ENCODE data around the gene F8. TPM values are rescaled to one million over a fixed set of nuclear protein-coding genes. Genes with fewer than 3 reads are reported as not detected.
"Not testable (repeated sequence)": the region's sequence is repeated elsewhere in the genome, so short reads cannot be mapped to it uniquely, and the experiment has no call there.

F8 gene
- total RNA-seq, 1 donor from 2014 or later: 37.5 TPM

DNA sequence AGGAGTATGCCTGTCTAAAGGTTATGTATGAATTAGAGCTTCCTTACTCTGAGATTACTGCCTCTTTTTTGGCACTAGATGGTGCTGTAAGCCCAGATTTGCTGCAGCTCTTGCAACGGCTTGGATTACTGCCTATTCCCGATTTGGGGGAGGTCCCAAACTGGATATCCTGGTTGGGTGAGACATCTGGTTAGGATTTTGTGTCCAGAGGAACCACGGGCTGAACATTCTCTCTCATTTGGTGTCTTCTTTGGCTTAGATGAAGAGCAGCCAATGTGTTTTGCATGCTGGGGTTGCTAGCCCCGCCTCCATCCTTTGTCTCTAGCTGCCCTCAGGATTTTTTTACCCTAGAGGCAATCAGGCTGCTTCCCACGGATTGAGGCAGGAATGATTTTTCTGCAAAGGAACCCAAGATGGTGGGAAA, 104.5 kb downstream of the F8 start:
- no peaks in the 10 kb centered on the region for H3K9me3 ChIP-seq
- intact Hi-C loops (cut with DNase I): no loop called here
- ATAC-seq (peak; percentile 43 to 78), DNase-seq (no peak)
- no peak overlapping the region for H3K4me3 ChIP-seq
- TF ChIP-seq, protein P1, sequence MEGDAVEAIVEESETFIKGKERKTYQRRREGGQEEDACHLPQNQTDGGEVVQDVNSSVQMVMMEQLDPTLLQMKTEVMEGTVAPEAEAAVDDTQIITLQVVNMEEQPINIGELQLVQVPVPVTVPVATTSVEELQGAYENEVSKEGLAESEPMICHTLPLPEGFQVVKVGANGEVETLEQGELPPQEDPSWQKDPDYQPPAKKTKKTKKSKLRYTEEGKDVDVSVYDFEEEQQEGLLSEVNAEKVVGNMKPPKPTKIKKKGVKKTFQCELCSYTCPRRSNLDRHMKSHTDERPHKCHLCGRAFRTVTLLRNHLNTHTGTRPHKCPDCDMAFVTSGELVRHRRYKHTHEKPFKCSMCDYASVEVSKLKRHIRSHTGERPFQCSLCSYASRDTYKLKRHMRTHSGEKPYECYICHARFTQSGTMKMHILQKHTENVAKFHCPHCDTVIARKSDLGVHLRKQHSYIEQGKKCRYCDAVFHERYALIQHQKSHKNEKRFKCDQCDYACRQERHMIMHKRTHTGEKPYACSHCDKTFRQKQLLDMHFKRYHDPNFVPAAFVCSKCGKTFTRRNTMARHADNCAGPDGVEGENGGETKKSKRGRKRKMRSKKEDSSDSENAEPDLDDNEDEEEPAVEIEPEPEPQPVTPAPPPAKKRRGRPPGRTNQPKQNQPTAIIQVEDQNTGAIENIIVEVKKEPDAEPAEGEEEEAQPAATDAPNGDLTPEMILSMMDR (IDR thresholded peaks at IDR 0.05): peak; percentile 48
- H3K36me3 ChIP-seq: no peaks in the 10 kb centered on the region
- no peak overlapping the region for H3K27ac ChIP-seq
- H3K27me3 ChIP-seq (ENCODE audit: low read depth): no peaks in the 10 kb centered on the region
- no peaks in the 10 kb centered on the region for H3K4me1 ChIP-seq

DNA sequence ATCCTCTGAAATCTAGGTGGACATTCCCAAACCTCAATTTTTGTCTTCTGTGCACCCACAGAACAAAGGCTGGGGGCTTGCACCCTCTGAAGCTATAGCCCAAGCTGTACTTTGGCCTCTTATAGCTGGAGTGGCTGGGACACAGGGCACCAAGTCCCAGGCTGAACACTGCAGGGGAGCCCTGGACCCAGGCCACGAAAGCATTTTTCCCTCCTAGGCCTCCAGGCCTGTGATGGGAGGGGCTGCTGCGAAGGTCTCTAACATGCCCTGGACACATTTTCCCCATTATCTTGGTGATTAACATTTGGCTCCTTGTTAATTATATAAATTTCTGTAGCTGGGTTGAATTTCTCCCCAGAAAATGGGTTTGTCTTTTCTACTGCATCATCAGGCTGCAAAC, 108.5 kb downstream of the F8 start:
- H3K27ac ChIP-seq: no peak overlapping the region
- no peak overlapping the region for H3K4me3 ChIP-seq
- H3K4me1 ChIP-seq: no peaks in the 10 kb centered on the region
- no peak for ATAC-seq
- H3K36me3 ChIP-seq: no peaks in the 10 kb centered on the region
- TF ChIP-seq, protein P1 (IDR thresholded peaks at IDR 0.05): no peak
- intact Hi-C loops (cut with DNase I): no loop called here
- no peak for DNase-seq
- H3K9me3 ChIP-seq: no peaks in the 10 kb centered on the region
- H3K27me3 ChIP-seq (ENCODE audit: low read depth): no peaks in the 10 kb centered on the region

DNA sequence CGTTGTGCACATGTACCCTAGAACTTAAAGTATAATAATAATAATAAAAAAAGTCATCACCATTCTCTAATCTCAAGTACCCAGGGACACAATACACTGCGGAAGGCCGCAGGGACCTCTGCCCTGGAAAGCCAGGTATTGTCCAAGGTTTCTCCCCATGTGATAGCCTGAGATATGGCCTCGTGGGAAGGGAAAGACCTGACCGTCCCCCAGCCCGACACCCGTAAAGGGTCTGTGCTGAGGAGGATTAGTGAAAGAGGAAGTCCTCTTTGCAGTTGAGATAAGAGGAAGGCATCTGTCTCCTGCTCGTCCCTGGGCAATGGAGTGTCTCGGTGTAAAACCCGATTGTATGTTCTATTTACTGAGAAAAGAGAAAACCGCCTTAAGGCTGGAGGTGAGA, 112.0 kb downstream of the F8 start:
- not testable (repeated sequence) for H3K27ac ChIP-seq

DNA sequence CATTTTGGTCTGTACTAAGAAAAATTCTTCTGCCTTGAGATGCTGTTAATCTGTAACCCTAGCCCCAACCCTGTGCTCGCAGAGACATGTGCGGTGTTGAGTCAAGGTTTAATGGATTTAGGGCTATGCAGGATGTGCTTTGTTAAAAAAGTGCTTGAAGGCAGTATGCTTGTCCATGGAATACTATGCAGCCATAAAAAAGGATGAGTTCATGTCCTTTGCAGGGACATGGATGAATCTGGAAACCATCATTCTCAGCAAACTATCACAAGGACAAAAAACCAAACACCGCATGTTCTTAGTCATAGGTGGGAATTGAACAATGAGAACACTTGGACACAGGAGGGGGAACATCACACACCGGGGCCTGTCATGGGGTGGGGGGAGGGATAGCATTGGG, 112.5 kb downstream of the F8 start:
- H3K27ac ChIP-seq; H3K36me3 ChIP-seq; H3K27me3 ChIP-seq (ENCODE audit: low read depth); intact Hi-C loops (cut with DNase I); DNase-seq; H3K9me3 ChIP-seq; ATAC-seq; H3K4me3 ChIP-seq; H3K4me1 ChIP-seq: not testable (repeated sequence)

More for the DNA sequence above, 112.0 kb downstream of the F8 start:
- H3K27me3 ChIP-seq (ENCODE audit: low read depth); H3K36me3 ChIP-seq; ATAC-seq; DNase-seq; H3K4me1 ChIP-seq; H3K9me3 ChIP-seq; intact Hi-C loops (cut with DNase I); H3K4me3 ChIP-seq: not testable (repeated sequence)

DNA sequence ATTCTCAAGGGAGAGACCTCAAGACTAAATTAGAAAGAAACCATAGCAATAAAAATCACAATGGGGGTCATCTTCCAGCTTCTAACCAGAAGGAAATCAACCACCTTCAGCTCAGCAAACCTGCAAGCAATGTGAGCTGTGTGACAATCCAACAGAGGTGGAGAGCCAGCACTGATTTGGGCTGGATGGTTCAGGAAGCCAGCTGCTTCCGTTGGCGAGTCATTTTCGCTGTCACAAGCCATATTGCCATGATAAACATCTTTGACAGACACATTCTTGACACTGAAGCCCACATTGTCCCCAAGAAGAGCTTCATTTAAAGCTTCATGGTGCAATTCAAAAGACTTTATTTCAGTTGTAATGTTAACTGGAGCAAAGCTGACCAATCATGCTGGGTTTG, 113.7 kb downstream of the F8 start:
- intact Hi-C loops (cut with DNase I): no loop called here
- no peak overlapping the region for H3K27ac ChIP-seq
- TF ChIP-seq, protein P1 (IDR thresholded peaks at IDR 0.05): no peak
- no peak for DNase-seq
- no peaks in the 10 kb centered on the region for H3K9me3 ChIP-seq
- no peak overlapping the region for H3K4me3 ChIP-seq
- no peak for ATAC-seq
- H3K4me1 ChIP-seq: no peaks in the 10 kb centered on the region
- no peaks in the 10 kb centered on the region for H3K27me3 ChIP-seq (ENCODE audit: low read depth)
- H3K36me3 ChIP-seq: no peaks in the 10 kb centered on the region

DNA sequence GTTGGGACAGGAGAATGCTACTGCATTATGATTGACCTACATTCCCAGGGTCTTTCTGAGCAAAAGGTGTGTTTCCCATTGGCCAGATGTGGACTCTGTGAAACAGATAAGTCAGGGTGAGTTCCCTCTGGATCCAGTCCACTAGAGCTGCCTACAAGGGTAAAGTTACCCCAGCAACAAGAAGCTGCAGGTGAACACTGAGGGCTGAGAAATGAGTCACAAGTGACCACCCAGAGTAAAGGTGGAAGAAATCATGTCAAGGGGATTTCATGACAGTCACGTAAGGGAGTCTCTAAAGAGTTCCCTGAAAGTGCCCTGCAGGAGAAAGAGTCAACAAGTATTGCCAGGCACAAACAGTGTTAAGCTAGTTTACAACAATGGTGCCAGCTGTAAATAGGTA, 120.1 kb downstream of the F8 start:
- TF ChIP-seq, protein P1 (IDR thresholded peaks at IDR 0.05): no peak
- H3K9me3 ChIP-seq: no peaks in the 10 kb centered on the region
- no peak overlapping the region for H3K27ac ChIP-seq

DNA sequence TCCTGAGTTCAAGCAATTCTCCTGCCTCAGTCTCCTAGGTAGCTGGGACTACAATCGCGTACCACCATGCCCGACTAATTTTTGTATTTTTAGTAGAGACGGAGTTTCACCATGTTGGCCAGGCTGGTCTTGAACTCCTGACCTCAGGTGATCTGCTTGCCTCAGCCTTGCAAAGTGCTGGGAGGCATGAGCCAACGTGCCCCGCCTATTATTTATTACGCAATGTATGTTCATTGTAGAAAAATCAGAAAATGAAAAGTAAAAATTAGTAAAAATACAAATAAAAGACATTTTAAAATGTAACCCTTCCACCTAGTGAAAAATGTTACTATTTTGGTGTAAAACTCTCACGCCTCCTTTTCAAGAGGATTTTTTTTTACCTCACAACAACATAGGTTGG, 122.2 kb downstream of the F8 start:
- H3K4me1 ChIP-seq: no peaks in the 10 kb centered on the region
- intact Hi-C loops (cut with DNase I): no loop called here
- no peak for ATAC-seq

More for the DNA sequence above, 120.1 kb downstream of the F8 start:
- intact Hi-C loops (cut with DNase I): no loop called here
- Histone ChIP-seq H3K4me3 (no peak overlapping the region), H3K4me1 (no peaks in the 10 kb centered on the region), H3K27me3 (ENCODE audit: low read depth) (no peaks in the 10 kb centered on the region), H3K36me3 (no peaks in the 10 kb centered on the region)
- ATAC-seq (no peak), DNase-seq (no peak)

More for the DNA sequence above, 122.2 kb downstream of the F8 start:
- Histone ChIP-seq H3K9me3 (no peaks in the 10 kb centered on the region), H3K27me3 (ENCODE audit: low read depth) (no peaks in the 10 kb centered on the region), H3K36me3 (no peaks in the 10 kb centered on the region), H3K27ac (no peak overlapping the region), H3K4me3 (no peak overlapping the region)
- DNase-seq: no peak
- TF ChIP-seq, protein P1 (IDR thresholded peaks at IDR 0.05): no peak

All from lower lobe of right lung (tissue), 2 donors.